HepG2 (cell line): ENCODE data around the gene RPL18. TPM values are rescaled to one million over a fixed set of nuclear protein-coding genes. Genes with fewer than 3 reads are reported as not detected.

ENCODE experiments used
- AKNA ChIP-seq: sonication (generic); formaldehyde crosslinking; IDR thresholded peaks from 2 replicates; pipeline ENCODE4 v1.4.0; 2020; ENCODE audit warnings: missing genetic modification reagents, borderline replicate concordance
- FOXP4 ChIP-seq: sonication (generic); formaldehyde crosslinking; IDR thresholded peaks from 2 replicates; pipeline ENCODE4 v1.4.0; 2020; ENCODE audit warnings: missing genetic modification reagents
- HNF4A ChIP-seq: sonication (generic); formaldehyde crosslinking; IDR thresholded peaks from 2 replicates; pipeline ENCODE4 v1.4.0; 2020; ENCODE audit warnings: missing genetic modification reagents
- MED8 ChIP-seq: sonication (generic); formaldehyde crosslinking; IDR thresholded peaks from 2 replicates; pipeline ENCODE4 v1.8.1; 2023; ENCODE audit warnings: mild to moderate bottlenecking, missing genetic modification reagents; ENCODE audit not compliant: insufficient replicate concordance
- MXI1 ChIP-seq: IDR thresholded peaks from 3 replicates; pipeline ENCODE4 v1.6.1; 2012; ENCODE audit warnings: low read depth, low read length, inconsistent platforms, borderline replicate concordance
- NONO ChIP-seq, 2 experiments: fragments of 450-650 bp in 1 of 2; sonication (generic) in 1 of 2; formaldehyde crosslinking in 1 of 2; IDR thresholded peaks in 1 of 2; conservative IDR thresholded peaks in 1 of 2; 2 replicates each; pipeline versions ENCODE4 v1.6.1 to v1.8.0; 2017 to 2022; ENCODE audit warnings: mild to moderate bottlenecking in 1 of 2, missing genetic modification reagents in 1 of 2, moderate library complexity in 1 of 2
- PCBP2 ChIP-seq: fragments of 200-400 bp; formaldehyde crosslinking; optimal IDR thresholded peaks from 2 replicates; pipeline ENCODE3; 2018; ENCODE audit warnings: low read length, low read depth; ENCODE audit not compliant: poor library complexity, severe bottlenecking
- SNAPC5 ChIP-seq: sonication (generic); formaldehyde crosslinking; IDR thresholded peaks from 2 replicates; pipeline ENCODE4 v1.8.1; 2023; ENCODE audit warnings: mild to moderate bottlenecking, missing genetic modification reagents, borderline replicate concordance
- SRSF1 ChIP-seq: fragments of 200-400 bp; formaldehyde crosslinking; optimal IDR thresholded peaks from 2 replicates; pipeline ENCODE3; 2017; ENCODE audit warnings: mild to moderate bottlenecking, low read depth, low read length, moderate library complexity
- TSC22D2 ChIP-seq: sonication (generic); formaldehyde crosslinking; IDR thresholded peaks from 2 replicates; pipeline ENCODE4 v1.5.1; 2020; ENCODE audit warnings: missing genetic modification reagents, mild to moderate bottlenecking, borderline replicate concordance
- ZBTB33 ChIP-seq: sonication (generic); formaldehyde crosslinking; IDR thresholded peaks from 2 replicates; pipeline ENCODE4 v1.4.0; 2020; ENCODE audit warnings: missing genetic modification reagents
- ZNF780A ChIP-seq: sonication (generic); formaldehyde crosslinking; IDR thresholded peaks from 2 replicates; pipeline ENCODE4 v1.8.0; 2022; ENCODE audit warnings: mild to moderate bottlenecking, missing genetic modification reagents, moderate library complexity
- ZNF841 ChIP-seq: sonication (generic); formaldehyde crosslinking; IDR thresholded peaks from 2 replicates; pipeline ENCODE4 v1.8.1; 2023; ENCODE audit warnings: missing genetic modification reagents, borderline replicate concordance
- polyA plus RNA-seq, 8 experiments: library from polyadenylated mRNA; depleted of rRNA in 3 of 8; stranded (reverse) in 7 of 8; unstranded in 1 of 8; fragments of >200 nt; fragmentation: Illumina TruSeq in 4 of 8; extraction: Trizol in 4 of 8; gene quantifications; 2 replicates each; pipeline versions ENCODE4 v1.2.1 to v1.2.3, GENCODE V29; 2011 to 2016; ENCODE audit warnings: low read depth in 4 of 8, missing spikeins in 1 of 8, mixed read lengths in 1 of 8; ENCODE audit not compliant: insufficient read depth in 1 of 8
- total RNA-seq, 5 experiments: library from RNA; depleted of rRNA; stranded (reverse); fragments of >200 nt; fragmentation: Illumina TruSeq; extraction: Trizol; gene quantifications; 2 replicates each; pipeline ENCODE4 v1.2.3, GENCODE V29; 2016; ENCODE audit warnings: low read depth in 1 of 5
- TF ChIP-seq, protein P1 (sequence below): sonication (generic); formaldehyde crosslinking; IDR thresholded peaks from 2 replicates; pipeline ENCODE4 v1.5.0; 2020; ENCODE audit warnings: mild to moderate bottlenecking, missing genetic modification reagents
- TF ChIP-seq, protein P2 (sequence below): sonication (generic); formaldehyde crosslinking; IDR thresholded peaks from 2 replicates; pipeline ENCODE4 v1.5.0; 2020; ENCODE audit warnings: missing genetic modification reagents

Gene RPL18
- total and polyA plus RNA-seq, 2 of the 13 experiments (the other 11 are each of a cell fraction or from before 2014, with no cell fraction given), result 1,485 to 1,639 TPM

- no peak; the same call in 1 of the 2 replicates for TF ChIP-seq ZBTB33 (CRISPR knock-in tag)
- no peak for TF ChIP-seq SRSF1
- TF ChIP-seq PCBP2, result no peak
- no peak for TF ChIP-seq TSC22D2 (CRISPR knock-in tag)
- TF ChIP-seq, protein P1, sequence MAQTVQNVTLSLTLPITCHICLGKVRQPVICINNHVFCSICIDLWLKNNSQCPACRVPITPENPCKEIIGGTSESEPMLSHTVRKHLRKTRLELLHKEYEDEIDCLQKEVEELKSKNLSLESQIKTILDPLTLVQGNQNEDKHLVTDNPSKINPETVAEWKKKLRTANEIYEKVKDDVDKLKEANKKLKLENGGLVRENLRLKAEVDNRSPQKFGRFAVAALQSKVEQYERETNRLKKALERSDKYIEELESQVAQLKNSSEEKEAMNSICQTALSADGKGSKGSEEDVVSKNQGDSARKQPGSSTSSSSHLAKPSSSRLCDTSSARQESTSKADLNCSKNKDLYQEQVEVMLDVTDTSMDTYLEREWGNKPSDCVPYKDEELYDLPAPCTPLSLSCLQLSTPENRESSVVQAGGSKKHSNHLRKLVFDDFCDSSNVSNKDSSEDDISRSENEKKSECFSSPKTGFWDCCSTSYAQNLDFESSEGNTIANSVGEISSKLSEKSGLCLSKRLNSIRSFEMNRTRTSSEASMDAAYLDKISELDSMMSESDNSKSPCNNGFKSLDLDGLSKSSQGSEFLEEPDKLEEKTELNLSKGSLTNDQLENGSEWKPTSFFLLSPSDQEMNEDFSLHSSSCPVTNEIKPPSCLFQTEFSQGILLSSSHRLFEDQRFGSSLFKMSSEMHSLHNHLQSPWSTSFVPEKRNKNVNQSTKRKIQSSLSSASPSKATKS (CRISPR knock-in tag), result no peak
- TF ChIP-seq, protein P2, sequence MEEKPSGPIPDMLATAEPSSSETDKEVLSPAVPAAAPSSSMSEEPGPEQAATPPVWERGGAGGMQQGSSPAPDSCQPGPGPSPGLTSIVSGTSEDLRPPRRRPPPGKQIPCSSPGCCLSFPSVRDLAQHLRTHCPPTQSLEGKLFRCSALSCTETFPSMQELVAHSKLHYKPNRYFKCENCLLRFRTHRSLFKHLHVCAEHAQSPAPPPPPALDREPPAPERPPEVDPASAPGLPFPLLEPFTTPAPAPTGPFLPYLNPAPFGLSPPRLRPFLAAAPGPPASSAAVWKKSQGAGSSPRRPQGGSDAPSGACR (CRISPR knock-in tag), result no peak
- no peak for TF ChIP-seq HNF4A (CRISPR knock-in tag)
- TF ChIP-seq NONO (IDR thresholded peaks at IDR 0.05), result no peak
- TF ChIP-seq NONO (CRISPR knock-in tag; conservative IDR thresholded peaks at IDR 0.05), result peak; percentile 73
- TF ChIP-seq MXI1, result no peak
- TF ChIP-seq ZNF841 (CRISPR knock-in tag), result no peak
- 0 out of 2 replicates have a peak, but pooled peaks have one; percentile 20 for TF ChIP-seq ZNF780A
- TF ChIP-seq SNAPC5 (CRISPR knock-in tag), result no peak
- no peak for TF ChIP-seq FOXP4 (CRISPR knock-in tag)
- TF ChIP-seq MED8 (CRISPR knock-in tag), result no peak
- no peak for TF ChIP-seq AKNA (CRISPR knock-in tag)
These were observed 27.2 kb upstream of the RPL18 start, which contains the start of gene CA11 (continued) for GRCh38 chr19:48646001-48646721.
